Endothelial cell (in vitro differentiated cells): ENCODE measurements around the gene STH. TPM values are rescaled to one million over a fixed set of nuclear protein-coding genes. Genes with fewer than 3 reads are reported as not detected.

ENCODE experiments used
- DNase-seq: peaks from one replicate; pipeline ENCODE4 v3.0.0; 2021; ENCODE audit warnings: low spot score
- H3K27ac Mint-ChIP-seq: one replicate; pipeline ENCODE4 v1.8.0; 2021; ENCODE audit warnings: mixed read lengths, inconsistent platforms; ENCODE audit not compliant: unreplicated experiment
- H3K27me3 Mint-ChIP-seq: one replicate; pipeline ENCODE4 v1.8.0; 2021; ENCODE audit warnings: mild to moderate bottlenecking, moderate library complexity, mixed read lengths, inconsistent platforms; ENCODE audit not compliant: unreplicated experiment
- H3K36me3 Mint-ChIP-seq: one replicate; pipeline ENCODE4 v1.8.0; 2021; ENCODE audit warnings: mild to moderate bottlenecking, low read depth, mixed read lengths, inconsistent platforms; ENCODE audit not compliant: unreplicated experiment
- H3K4me1 Mint-ChIP-seq: one replicate; pipeline ENCODE4 v1.8.0; 2021; ENCODE audit warnings: mild to moderate bottlenecking, mixed read lengths, inconsistent platforms; ENCODE audit not compliant: unreplicated experiment
- H3K4me3 Mint-ChIP-seq: one replicate; pipeline ENCODE4 v1.8.0; 2021; ENCODE audit warnings: mild to moderate bottlenecking, mixed read lengths, inconsistent platforms; ENCODE audit not compliant: unreplicated experiment
- H3K9me3 Mint-ChIP-seq: one replicate; pipeline ENCODE4 v1.8.0; 2021; ENCODE audit warnings: mixed read lengths, inconsistent platforms; ENCODE audit not compliant: unreplicated experiment
- total RNA-seq: library from RNA; stranded (reverse); fragmentation: NEBNext Ultra II Directional; extraction: Animal tissue kit (Norgen Biotek cat#: 25700); gene quantifications from one replicate; pipeline ENCODE4 v1.2.1, GENCODE V29; 2021; ENCODE audit not compliant: unreplicated experiment
- TF ChIP-seq, protein P1 (sequence below): fragments of 200-600 bp; sonication (generic); IDR thresholded peaks from one replicate; pipeline ENCODE4 v1.5.0; 2021; ENCODE audit warnings: antibody characterized with exemption; ENCODE audit not compliant: unreplicated experiment

Gene STH
- total RNA-seq, 1 donor from 2014 or later, result not detected

DNA sequence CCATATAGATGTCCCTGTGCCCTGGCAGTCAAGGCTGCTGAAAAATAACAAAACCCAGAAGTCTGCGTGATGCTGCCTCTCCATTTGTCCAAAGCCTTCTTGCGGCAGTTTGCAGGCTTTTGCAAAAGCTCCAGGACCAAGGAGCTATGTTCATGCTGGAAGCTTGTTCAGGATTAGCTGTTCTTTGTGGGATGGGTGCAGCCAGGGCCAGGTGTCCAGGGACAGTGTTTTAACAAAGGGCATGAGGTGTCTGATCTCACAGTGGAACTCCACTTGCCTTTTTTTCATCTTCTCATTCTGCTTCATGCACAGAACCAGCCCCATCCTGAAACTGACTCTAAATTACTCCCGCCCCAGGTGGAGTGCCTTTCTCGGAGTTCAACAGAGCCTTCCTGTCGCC lies 31.7 kb upstream of the STH start:
- Mint-ChIP-seq H3K4me1 (peaks cover 2% of the 10 kb centered on the region), H3K27ac (no peak overlapping the region), H3K36me3 (no peaks in the 10 kb centered on the region), H3K9me3 (no peaks in the 10 kb centered on the region), H3K4me3 (no peak overlapping the region), H3K27me3 (peaks cover 8% of the 10 kb centered on the region)
- no peak for DNase-seq
- TF ChIP-seq, protein P1, sequence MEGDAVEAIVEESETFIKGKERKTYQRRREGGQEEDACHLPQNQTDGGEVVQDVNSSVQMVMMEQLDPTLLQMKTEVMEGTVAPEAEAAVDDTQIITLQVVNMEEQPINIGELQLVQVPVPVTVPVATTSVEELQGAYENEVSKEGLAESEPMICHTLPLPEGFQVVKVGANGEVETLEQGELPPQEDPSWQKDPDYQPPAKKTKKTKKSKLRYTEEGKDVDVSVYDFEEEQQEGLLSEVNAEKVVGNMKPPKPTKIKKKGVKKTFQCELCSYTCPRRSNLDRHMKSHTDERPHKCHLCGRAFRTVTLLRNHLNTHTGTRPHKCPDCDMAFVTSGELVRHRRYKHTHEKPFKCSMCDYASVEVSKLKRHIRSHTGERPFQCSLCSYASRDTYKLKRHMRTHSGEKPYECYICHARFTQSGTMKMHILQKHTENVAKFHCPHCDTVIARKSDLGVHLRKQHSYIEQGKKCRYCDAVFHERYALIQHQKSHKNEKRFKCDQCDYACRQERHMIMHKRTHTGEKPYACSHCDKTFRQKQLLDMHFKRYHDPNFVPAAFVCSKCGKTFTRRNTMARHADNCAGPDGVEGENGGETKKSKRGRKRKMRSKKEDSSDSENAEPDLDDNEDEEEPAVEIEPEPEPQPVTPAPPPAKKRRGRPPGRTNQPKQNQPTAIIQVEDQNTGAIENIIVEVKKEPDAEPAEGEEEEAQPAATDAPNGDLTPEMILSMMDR, result no peak

DNA sequence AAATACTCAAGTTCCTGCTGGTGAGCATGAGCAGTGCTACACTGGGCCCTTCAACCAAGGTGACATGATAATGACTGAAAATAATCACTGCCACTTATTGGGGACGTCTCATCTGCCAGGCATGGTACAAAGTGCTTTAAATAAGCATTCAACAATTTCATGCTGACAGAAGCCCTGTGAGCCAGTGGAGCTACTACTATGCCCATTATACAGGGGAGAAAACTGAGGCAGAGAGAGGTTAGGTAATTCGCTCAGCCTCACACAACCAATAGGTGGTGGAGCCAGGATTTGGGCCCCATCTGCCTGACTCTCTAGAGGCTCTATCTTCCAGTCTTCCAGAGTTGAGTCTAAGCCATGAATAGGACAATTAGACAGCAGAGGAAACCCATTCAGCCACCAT lies 30.3 kb upstream of the STH start:
- no peak for DNase-seq
- H3K4me1 Mint-ChIP-seq, result peaks cover 2% of the 10 kb centered on the region
- no peaks in the 10 kb centered on the region for H3K36me3 Mint-ChIP-seq
- H3K4me3 Mint-ChIP-seq, result no peak overlapping the region
- TF ChIP-seq, protein P1, result no peak
- H3K27ac Mint-ChIP-seq, result no peak overlapping the region
- peaks cover 9% of the 10 kb centered on the region for H3K27me3 Mint-ChIP-seq
- no peaks in the 10 kb centered on the region for H3K9me3 Mint-ChIP-seq

DNA sequence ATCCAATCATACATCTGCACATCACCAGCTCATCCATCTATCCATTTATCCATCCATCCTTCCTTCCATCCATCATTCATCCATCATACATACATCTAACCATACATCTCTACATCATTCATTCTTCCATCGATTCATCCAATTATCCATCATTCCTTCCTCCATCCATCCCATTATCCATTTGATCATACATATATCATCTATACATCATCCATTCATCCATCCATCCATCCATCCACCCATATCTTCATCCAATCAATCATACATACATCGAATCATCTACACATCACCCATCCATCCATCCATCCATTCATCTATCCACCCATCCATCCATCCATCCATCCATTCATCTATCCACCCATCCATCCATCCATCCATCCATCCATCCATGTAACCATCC lies 29.3 kb upstream of the STH start:
- H3K27ac Mint-ChIP-seq, result no peak overlapping the region
- H3K4me1 Mint-ChIP-seq, result peaks cover 2% of the 10 kb centered on the region
- no peaks in the 10 kb centered on the region for H3K36me3 Mint-ChIP-seq
- no peaks in the 10 kb centered on the region for H3K9me3 Mint-ChIP-seq
- no peak for DNase-seq
- H3K27me3 Mint-ChIP-seq, result peaks cover 8% of the 10 kb centered on the region
- H3K4me3 Mint-ChIP-seq, result no peak overlapping the region
- TF ChIP-seq, protein P1, result no peak

DNA sequence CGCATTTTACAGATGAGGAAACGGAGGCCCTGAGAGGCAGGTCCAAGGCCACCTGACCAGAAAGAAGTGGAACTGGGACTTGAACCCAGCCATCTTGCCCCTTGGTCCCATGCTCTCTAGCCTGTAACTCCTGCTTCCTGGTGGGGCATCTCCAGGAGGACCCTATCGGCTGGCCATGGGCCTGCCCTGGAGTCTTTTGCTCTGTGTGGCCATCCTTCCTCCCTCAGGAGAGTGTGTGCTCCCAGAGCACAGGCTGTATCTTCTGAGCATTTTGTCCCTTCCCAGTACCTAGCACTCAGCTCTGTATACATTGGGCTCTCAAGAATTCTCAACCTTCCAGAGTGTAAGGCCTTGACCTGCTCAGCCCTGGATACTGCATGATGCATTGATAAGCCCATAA lies 28.4 kb upstream of the STH start:
- DNase-seq, result no peak
- no peak overlapping the region for H3K4me3 Mint-ChIP-seq
- no peaks in the 10 kb centered on the region for H3K9me3 Mint-ChIP-seq
- peaks cover 9% of the 10 kb centered on the region for H3K27me3 Mint-ChIP-seq
- H3K27ac Mint-ChIP-seq, result no peak overlapping the region
- H3K4me1 Mint-ChIP-seq, result peaks cover 2% of the 10 kb centered on the region
- H3K36me3 Mint-ChIP-seq, result no peaks in the 10 kb centered on the region
- TF ChIP-seq, protein P1, result no peak

DNA sequence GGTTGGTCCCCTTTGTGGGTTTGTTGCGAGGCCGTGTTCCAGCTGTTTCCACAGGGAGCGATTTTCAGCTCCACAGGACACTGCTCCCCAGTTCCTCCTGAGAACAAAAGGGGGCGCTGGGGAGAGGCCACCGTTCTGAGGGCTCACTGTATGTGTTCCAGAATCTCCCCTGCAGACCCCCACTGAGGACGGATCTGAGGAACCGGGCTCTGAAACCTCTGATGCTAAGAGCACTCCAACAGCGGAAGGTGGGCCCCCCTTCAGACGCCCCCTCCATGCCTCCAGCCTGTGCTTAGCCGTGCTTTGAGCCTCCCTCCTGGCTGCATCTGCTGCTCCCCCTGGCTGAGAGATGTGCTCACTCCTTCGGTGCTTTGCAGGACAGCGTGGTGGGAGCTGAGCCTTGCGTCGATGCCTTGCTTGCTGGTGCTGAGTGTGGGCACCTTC lies 27.3 kb upstream of the STH start:
- H3K9me3 Mint-ChIP-seq, result no peaks in the 10 kb centered on the region
- peaks cover 8% of the 10 kb centered on the region for H3K27me3 Mint-ChIP-seq
- TF ChIP-seq, protein P1, result peak; percentile 11
- no peak overlapping the region for H3K27ac Mint-ChIP-seq
- no peak for DNase-seq
- H3K4me1 Mint-ChIP-seq, result peaks cover 2% of the 10 kb centered on the region
- no peak overlapping the region for H3K4me3 Mint-ChIP-seq
- no peaks in the 10 kb centered on the region for H3K36me3 Mint-ChIP-seq
